GM12873 (cell line): ENCODE results near the gene SMOC2.

Source experiments
- TF ChIP-seq, protein P1 (sequence below): IDR thresholded peaks from 2 replicates; pipeline ENCODE4 v1.5.1; 2012; ENCODE audit warnings: low read depth, mild to moderate bottlenecking, moderate library complexity, low read length, control low read depth; ENCODE audit not compliant: insufficient read depth; ENCODE audit errors: missing control alignments

SMOC2 gene

DNA sequence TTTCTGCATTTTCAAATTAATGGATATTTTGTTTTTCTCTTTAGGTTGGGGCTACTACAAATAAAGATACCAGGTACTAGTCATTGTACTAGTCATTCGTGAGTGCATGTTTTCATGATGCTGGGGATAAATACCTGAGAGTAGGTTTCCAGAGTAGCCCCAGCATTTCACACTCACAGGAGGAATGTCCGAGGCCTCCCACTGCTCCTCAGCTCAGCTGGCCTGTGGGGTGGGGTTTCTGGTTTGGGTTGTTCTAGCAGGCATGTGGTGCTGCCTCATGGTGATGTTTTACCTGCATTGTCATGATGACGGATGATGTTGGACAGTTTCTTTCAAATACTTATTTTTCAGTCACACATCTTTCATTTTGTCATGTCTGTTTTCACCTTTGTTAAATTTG is 144.5 kb downstream of the SMOC2 start:
- TF ChIP-seq, protein P1, sequence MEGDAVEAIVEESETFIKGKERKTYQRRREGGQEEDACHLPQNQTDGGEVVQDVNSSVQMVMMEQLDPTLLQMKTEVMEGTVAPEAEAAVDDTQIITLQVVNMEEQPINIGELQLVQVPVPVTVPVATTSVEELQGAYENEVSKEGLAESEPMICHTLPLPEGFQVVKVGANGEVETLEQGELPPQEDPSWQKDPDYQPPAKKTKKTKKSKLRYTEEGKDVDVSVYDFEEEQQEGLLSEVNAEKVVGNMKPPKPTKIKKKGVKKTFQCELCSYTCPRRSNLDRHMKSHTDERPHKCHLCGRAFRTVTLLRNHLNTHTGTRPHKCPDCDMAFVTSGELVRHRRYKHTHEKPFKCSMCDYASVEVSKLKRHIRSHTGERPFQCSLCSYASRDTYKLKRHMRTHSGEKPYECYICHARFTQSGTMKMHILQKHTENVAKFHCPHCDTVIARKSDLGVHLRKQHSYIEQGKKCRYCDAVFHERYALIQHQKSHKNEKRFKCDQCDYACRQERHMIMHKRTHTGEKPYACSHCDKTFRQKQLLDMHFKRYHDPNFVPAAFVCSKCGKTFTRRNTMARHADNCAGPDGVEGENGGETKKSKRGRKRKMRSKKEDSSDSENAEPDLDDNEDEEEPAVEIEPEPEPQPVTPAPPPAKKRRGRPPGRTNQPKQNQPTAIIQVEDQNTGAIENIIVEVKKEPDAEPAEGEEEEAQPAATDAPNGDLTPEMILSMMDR = no peak

GRCh38 chr6:168589275-168589674 is 148.3 kb downstream of the SMOC2 start:
- TF ChIP-seq, protein P1 = no peak

GRCh38 chr6:168590406-168590805 is 149.4 kb downstream of the SMOC2 start:
- TF ChIP-seq, protein P1 = no peak

DNA sequence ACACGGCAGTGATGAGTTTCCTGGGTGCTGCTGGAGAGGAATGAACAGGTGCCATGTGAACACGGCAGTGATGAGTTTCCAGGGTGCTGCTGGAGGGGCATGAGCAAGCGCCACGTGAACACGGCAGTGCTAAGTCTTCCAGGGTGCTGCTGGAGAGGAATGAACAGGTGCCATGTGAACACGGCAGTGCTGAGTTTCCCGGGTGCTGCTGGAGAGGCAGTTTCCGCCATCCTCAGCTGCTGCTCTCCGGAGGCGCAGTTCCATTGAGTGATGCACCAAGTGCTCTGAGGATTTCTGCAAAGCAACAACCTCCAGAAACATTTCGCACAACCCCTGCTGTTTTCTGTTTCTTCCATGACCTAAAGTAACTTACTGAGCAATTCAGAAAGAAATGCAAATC is 155.4 kb downstream of the SMOC2 start:
- TF ChIP-seq, protein P1 = no peak

DNA sequence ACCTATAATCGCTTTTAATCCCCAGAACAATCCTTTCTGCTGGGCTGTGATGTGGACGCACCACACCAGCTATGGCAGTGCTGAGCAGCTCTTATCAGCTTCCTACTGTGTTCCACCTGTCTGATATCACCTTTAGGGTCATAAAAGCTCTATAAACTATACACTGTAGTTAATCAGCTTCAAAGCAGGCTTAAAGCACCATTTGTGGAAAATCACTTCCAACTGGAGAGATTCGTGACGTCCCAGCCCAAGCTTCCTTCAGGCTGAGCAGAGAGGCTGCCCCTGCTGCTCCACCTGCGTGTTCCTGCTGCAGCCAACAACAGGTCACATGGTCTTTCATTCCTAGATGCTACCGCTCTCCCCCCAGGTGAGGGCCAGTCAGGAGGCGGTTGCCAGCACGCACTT is 156.5 kb downstream of the SMOC2 start:
- TF ChIP-seq, protein P1 = no peak

DNA sequence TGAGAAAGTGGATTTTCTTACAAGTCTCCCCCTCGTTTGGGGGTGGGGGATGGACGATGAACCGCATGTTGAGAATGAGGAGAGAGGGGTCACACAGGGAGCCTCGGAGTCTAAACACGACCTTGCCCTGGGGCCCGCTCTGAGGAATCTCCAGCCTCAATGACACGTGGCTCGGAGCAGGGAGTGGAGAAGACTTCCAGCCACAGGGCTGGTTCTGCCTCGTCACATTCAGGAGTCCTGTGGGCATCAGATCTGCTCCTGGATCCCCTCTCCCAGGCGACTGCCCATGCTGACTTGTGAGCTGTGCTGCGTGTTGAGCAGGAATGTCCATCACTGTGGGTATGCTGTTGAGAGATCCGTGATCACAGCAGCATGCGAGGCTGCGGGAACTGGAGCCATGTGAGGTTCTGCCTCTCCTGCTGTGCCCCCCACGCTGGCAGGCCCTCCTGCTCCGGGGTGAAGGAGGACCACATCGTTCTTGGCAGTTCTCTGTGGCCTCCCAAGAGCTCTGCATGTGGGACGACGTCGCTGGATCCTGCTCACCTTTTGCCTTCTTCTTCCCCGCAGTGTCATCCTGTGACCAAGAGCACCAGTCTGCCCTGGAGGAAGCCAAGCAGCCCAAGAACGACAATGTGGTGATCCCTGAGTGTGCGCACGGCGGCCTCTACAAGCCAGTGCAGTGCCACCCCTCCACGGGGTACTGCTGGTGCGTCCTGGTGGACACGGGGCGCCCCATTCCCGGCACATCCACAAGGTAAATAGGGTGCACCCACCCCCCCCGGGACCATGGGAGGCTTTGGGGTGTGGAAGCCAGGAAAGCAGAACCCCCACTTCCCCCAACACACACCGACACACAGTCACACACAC is 157.5 kb downstream of the SMOC2 start:
- TF ChIP-seq, protein P1 = no peak

DNA sequence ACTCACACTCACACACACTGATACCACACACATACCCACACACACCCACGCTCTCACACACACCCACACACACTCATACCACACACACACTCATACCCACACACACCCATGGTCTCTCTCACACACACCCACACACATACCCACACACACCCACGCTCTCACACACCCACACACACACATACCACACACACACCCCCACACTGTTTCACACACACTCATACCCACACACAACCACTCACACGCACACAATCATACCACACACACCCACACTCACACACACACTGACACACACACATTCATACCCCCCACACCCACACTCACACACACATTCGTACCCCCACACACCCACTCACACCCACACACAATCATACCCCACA is 158.1 kb downstream of the SMOC2 start:
- TF ChIP-seq, protein P1 = no peak
